Endothelial cell of umbilical vein (primary cell): ENCODE measurements around the gene MN1. TPM values are rescaled to one million over a fixed set of nuclear protein-coding genes. Genes with fewer than 3 reads are reported as not detected.
A peak's percentile ranks its signal among the peaks of the same experiment; 100 is the strongest.

ENCODE experiments used
- BruUV-seq: library from RNA; stranded (reverse); fragments of 400-500 nt; replicated peaks from 2 replicates; lab custom pipeline; 2021; lab: Mats Ljungman, UMichigan
- CTCF ChIA-PET: fragments of 300-600, 350-600 bp; sonication (Branson Sonifier 250); formaldehyde crosslinking; loops from one replicate; lab custom pipeline; 2021; ENCODE audit warnings: antibody characterized with exemption, inconsistent platforms; lab: Charles Lee
- POLR2A ChIA-PET: fragments of 300-600, 350-600 bp; sonication (Branson Sonifier 250); formaldehyde crosslinking; loops from one replicate; lab custom pipeline; 2021; ENCODE audit warnings: antibody characterized with exemption, inconsistent platforms; lab: Charles Lee
- DNase-seq: peaks from one replicate; pipeline ENCODE4 v3.0.0-alpha.2; 2011; ENCODE audit warnings: low read depth, low spot score
- FAIRE-seq: peaks from 2 replicates; lab custom pipeline; 2011; peaks lifted over from hg19 to GRCh38; lab: Jason Lieb, UNC
- H2AFZ ChIP-seq: 2 replicates; pipeline ENCODE4 v1.6.0; 2012; ENCODE audit warnings: low read depth, low read length, control low read depth, inconsistent platforms
- H3K27ac ChIP-seq: 2 replicates; pipeline ENCODE4 v1.5.1; 2011; ENCODE audit warnings: low read depth, mild to moderate bottlenecking, control low read depth, low read length, moderate library complexity; ENCODE audit not compliant: insufficient read depth
- H3K27me3 ChIP-seq, 2 experiments: 2 replicates each; pipeline versions ENCODE4 v1.6.0 to v1.6.1; 2011; ENCODE audit warnings: low read length in 2 of 2, mixed read lengths in 1 of 2; ENCODE audit not compliant: control insufficient read depth in 2 of 2, insufficient read depth in 2 of 2
- H3K36me3 ChIP-seq, 2 experiments: 2 replicates in 1 of 2; 3 replicates in 1 of 2; pipeline ENCODE4 v1.5.1; 2011; ENCODE audit warnings: low read length in 2 of 2, mild to moderate bottlenecking in 1 of 2, moderate library complexity in 1 of 2; ENCODE audit not compliant: control insufficient read depth in 2 of 2, insufficient read depth in 2 of 2; ENCODE audit errors: extremely low read depth in 1 of 2
- H3K4me1 ChIP-seq: 3 replicates; pipeline ENCODE4 v1.5.1; 2011; ENCODE audit warnings: mild to moderate bottlenecking, low read length; ENCODE audit not compliant: control insufficient read depth, insufficient read depth; ENCODE audit errors: extremely low read depth
- H3K4me2 ChIP-seq: 2 replicates; pipeline ENCODE4 v1.6.1; 2011; ENCODE audit warnings: low read length, control low read depth, mixed read lengths; ENCODE audit not compliant: insufficient read depth
- H3K4me3 ChIP-seq, 3 experiments: fragments of 200-600 bp in 1 of 3; sonication (generic), shearing (Covaris generic) in 1 of 3; replicated peaks in 1 of 3; 2 replicates each; pipeline ENCODE4 v1.5.1; 2011 to 2016; ENCODE audit warnings: control low read depth in 3 of 3, low read length in 3 of 3, mild to moderate bottlenecking in 2 of 3, inconsistent platforms in 1 of 3, low read depth in 1 of 3, moderate library complexity in 1 of 3; ENCODE audit not compliant: insufficient read depth in 1 of 3
- H3K79me2 ChIP-seq: 2 replicates; pipeline ENCODE4 v1.6.0; 2012; ENCODE audit warnings: low read length, inconsistent platforms; ENCODE audit not compliant: control insufficient read depth, insufficient read depth
- H3K9ac ChIP-seq: replicated peaks from 2 replicates; pipeline ENCODE3; 2011; ENCODE audit warnings: low read length, control low read depth; ENCODE audit not compliant: insufficient read depth; ENCODE audit errors: extremely low read depth
- H3K9me1 ChIP-seq: replicated peaks from 3 replicates; pipeline ENCODE4 v1.6.0; 2011; ENCODE audit warnings: mild to moderate bottlenecking, low read length; ENCODE audit not compliant: control insufficient read depth, insufficient read depth; ENCODE audit errors: extremely low read depth
- H3K9me3 ChIP-seq: replicated peaks from 2 replicates; pipeline ENCODE4 v1.5.1; 2012; ENCODE audit warnings: low read length, inconsistent platforms; ENCODE audit not compliant: control insufficient read depth, insufficient read depth
- H4K20me1 ChIP-seq: replicated peaks from 2 replicates; pipeline ENCODE3; 2011; ENCODE audit warnings: mild to moderate bottlenecking, low read length; ENCODE audit not compliant: control insufficient read depth, insufficient read depth; ENCODE audit errors: extremely low read depth
- EZH2 ChIP-seq: IDR thresholded peaks from 2 replicates; pipeline ENCODE4 v1.6.1; 2012; ENCODE audit warnings: borderline replicate concordance, low read depth, mild to moderate bottlenecking, moderate library complexity, low read length, inconsistent platforms; ENCODE audit not compliant: severe bottlenecking
- FOS ChIP-seq: IDR thresholded peaks from 2 replicates; pipeline ENCODE4 v1.6.1; 2011; ENCODE audit warnings: mild to moderate bottlenecking, low read length, moderate library complexity, borderline replicate concordance; ENCODE audit not compliant: insufficient read depth
- GATA2 ChIP-seq: IDR thresholded peaks from 2 replicates; pipeline ENCODE4 v1.7.0; 2011; ENCODE audit warnings: low read depth, mild to moderate bottlenecking, moderate library complexity, mixed read lengths, low read length; ENCODE audit not compliant: insufficient read length, insufficient read depth
- JUN ChIP-seq: IDR thresholded peaks from 2 replicates; pipeline ENCODE4 v1.6.1; 2011; ENCODE audit warnings: borderline replicate concordance, low read depth; ENCODE audit not compliant: insufficient read length, insufficient read depth
- MAX ChIP-seq: IDR thresholded peaks from 2 replicates; pipeline ENCODE4 v1.6.1; 2011; ENCODE audit not compliant: insufficient read depth, insufficient read length
- MYC ChIP-seq: IDR thresholded peaks from one replicate; pipeline ENCODE4 v1.6.1; 2011; ENCODE audit warnings: mild to moderate bottlenecking, low read depth, low read length
- POLR2A ChIP-seq: IDR thresholded peaks from 2 replicates; pipeline ENCODE4 v1.6.1; 2012; ENCODE audit warnings: low read depth, mild to moderate bottlenecking, control low read depth, low read length
- POLR2AphosphoS5 ChIP-seq: IDR thresholded peaks from 2 replicates; pipeline ENCODE4 v1.6.1; 2012; ENCODE audit warnings: low read depth, mild to moderate bottlenecking, control low read depth, low read length, moderate library complexity; ENCODE audit not compliant: insufficient read depth
- dilution Hi-C: fragments of 300-500 bp; cut with MboI; formaldehyde crosslinking; loops from one replicate; pipeline ENCODE4 v1.15.0; 2019; ENCODE audit warnings: low sequenced_read_pairs; ENCODE audit not compliant: extremely low pct_ligation_motif_present
- intact Hi-C: fragments of 100-400 bp; cut with micrococcal nuclease; formaldehyde crosslinking; loops from one replicate; pipeline ENCODE4 v1.10.0; 2022
- polyA plus RNA-seq, 4 experiments: library from polyadenylated mRNA; depleted of rRNA in 3 of 4; stranded (reverse) in 3 of 4; unstranded in 1 of 4; fragments of >200 nt; gene quantifications; 2 replicates each; pipeline versions ENCODE4 v1.2.1 to v1.2.3, GENCODE V29; 2011 to 2012; ENCODE audit warnings: missing spikeins in 1 of 4
- total RNA-seq: library from RNA; stranded (reverse); gene quantifications from 2 replicates; pipeline ENCODE4 v1.2.3, GENCODE V29; 2021
- TF ChIP-seq, protein P1 (sequence below), 2 donors: IDR thresholded peaks; 1 replicate in 1 of 2; 2 replicates in 1 of 2; pipeline ENCODE4 v1.5.1; 2011; ENCODE audit warnings: low read length in 2 of 2, mild to moderate bottlenecking in 2 of 2, moderate library complexity in 2 of 2, control low read depth in 1 of 2, inconsistent platforms in 1 of 2, low read depth in 1 of 2; ENCODE audit not compliant: insufficient read depth in 1 of 2; ENCODE audit errors: extremely low read depth in 1 of 2

The MN1 gene
- total and polyA plus RNA-seq, 2 donors (not counting 3 experiments of a cell fraction or from before 2014, with no cell fraction given) = 3.8 to 5.2 TPM

DNA sequence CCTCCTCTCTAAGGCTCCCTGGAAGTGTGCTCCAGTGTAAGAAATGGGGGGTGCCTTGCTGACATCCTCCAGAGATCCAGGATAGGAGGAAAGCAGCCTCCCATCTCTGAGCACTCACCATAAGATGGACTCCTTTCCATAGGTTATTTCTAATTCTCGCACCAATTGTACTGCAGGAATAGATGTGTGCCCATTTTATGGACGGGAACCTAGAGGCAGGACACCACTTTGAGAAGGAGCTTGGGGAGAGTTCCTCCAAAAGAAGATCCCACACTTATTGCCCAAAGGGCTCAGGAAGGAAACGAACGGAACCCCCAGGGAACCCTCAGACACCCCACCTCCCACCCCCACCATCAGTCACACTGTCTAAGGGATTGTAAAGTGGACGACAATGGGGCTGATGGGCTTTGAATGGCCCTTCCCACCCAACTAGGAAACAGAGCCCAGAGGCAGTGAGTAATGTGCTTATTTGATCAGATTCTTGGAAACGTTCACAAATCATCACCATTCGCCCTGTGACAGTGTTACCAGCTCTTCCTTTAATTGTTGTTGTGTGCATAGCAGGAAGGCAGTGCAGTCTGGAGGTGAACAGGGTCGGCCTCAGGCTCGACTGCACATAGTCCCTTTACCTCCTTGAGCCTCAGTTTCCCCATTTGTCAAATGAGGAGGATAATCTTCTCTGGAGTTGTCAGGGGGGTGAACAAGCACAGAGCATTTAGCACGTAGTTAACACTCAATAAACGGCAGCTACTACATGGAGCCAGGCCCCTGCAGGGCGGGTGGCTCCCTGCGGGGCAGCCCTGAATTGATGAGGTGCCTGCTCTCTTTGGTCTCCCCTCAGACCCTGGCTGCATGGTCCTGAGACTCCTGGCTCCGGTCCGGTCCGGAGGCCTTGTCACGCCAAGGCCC, 8.4 kb upstream of the MN1 start:
- TF ChIP-seq POLR2AphosphoS5 (no peak), GATA2 (peak; percentile 20)
- intact Hi-C loops = loop anchor here (10.0 kb wide), 2 partner anchors 205 to 295 kb away; no protein-coding TSS in a partner anchor
- Histone ChIP-seq H3K9me1 (no peaks in the 10 kb centered on the region), H2AFZ (no peak overlapping the region), H3K27ac (no peak overlapping the region), H3K27me3 (peaks cover 0 to 3% of the 10 kb centered on the region in 2 experiments), H3K4me1 (peaks cover 8% of the 10 kb centered on the region), H4K20me1 (no peaks in the 10 kb centered on the region), H3K79me2 (no peaks in the 10 kb centered on the region), H3K9ac (no peak overlapping the region), H3K36me3 (no peaks in the 10 kb centered on the region), H3K4me3 (no peak overlapping the region), H3K4me2 (no peak overlapping the region), H3K9me3 (no peaks in the 10 kb centered on the region)
- dilution Hi-C loops = no loop called here
- ChIA-PET POLR2A (interaction anchor here (0.8 kb wide), 1 partner anchor 389 kb away, joined by 3 read pairs; no protein-coding TSS in a partner anchor), CTCF (interaction anchor here (1.0 kb wide), 1 partner anchor 9 kb away, joined by 3 read pairs; no protein-coding TSS in a partner anchor)
- BruUV-seq = no TSS peak
- peak; percentile 57 for FAIRE-seq
- DNase-seq = peak; percentile 58

GRCh38 chr22:27809226-27809603, 7.7 kb upstream of the MN1 start:
- Histone ChIP-seq H3K4me1 (peaks cover 8% of the 10 kb centered on the region), H4K20me1 (no peaks in the 10 kb centered on the region), H2AFZ (no peak overlapping the region), H3K79me2 (no peaks in the 10 kb centered on the region), H3K4me2 (no peak overlapping the region), H3K27ac (no peak overlapping the region), H3K27me3 (peaks cover 0 to 3% of the 10 kb centered on the region in 2 experiments), H3K36me3 (no peaks in the 10 kb centered on the region), H3K9me3 (no peaks in the 10 kb centered on the region), H3K4me3 (no peak overlapping the region), H3K9ac (no peak overlapping the region), H3K9me1 (no peaks in the 10 kb centered on the region)
- intact Hi-C loops (loop anchor here (10.0 kb wide), 2 partner anchors 204 to 294 kb away; no protein-coding TSS in a partner anchor), dilution Hi-C loops (no loop called here)
- TF ChIP-seq EZH2 (no peak), MAX (no peak), POLR2AphosphoS5 (no peak), JUN (no peak), POLR2A (no peak), GATA2 (no peak), FOS (no peak), MYC (no peak)
- TF ChIP-seq, protein P1, sequence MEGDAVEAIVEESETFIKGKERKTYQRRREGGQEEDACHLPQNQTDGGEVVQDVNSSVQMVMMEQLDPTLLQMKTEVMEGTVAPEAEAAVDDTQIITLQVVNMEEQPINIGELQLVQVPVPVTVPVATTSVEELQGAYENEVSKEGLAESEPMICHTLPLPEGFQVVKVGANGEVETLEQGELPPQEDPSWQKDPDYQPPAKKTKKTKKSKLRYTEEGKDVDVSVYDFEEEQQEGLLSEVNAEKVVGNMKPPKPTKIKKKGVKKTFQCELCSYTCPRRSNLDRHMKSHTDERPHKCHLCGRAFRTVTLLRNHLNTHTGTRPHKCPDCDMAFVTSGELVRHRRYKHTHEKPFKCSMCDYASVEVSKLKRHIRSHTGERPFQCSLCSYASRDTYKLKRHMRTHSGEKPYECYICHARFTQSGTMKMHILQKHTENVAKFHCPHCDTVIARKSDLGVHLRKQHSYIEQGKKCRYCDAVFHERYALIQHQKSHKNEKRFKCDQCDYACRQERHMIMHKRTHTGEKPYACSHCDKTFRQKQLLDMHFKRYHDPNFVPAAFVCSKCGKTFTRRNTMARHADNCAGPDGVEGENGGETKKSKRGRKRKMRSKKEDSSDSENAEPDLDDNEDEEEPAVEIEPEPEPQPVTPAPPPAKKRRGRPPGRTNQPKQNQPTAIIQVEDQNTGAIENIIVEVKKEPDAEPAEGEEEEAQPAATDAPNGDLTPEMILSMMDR (IDR thresholded peaks at IDR 0.05; ENCODE audit: extremely low read depth in 1 of 2, insufficient read depth in 1 of 2, low read depth in 1 of 2, low read length in 2 of 2) = no peak
- FAIRE-seq = no peak
- CTCF ChIA-PET = no interaction called here
- POLR2A ChIA-PET = interaction anchor here (0.8 kb wide), 1 partner anchor 389 kb away, joined by 3 read pairs; no protein-coding TSS in a partner anchor
- peak; percentile 38 for DNase-seq
- no TSS peak for BruUV-seq
